ENCODE results near the gene SLC30A5.

GRCh38 chr5:69158039-69158438, 64.2 kb downstream of the SLC30A5 start:
- TF ChIP-seq CTCF (IDR thresholded peaks at IDR 0.05), result no peak
- no peak for TF ChIP-seq POLR2A (IDR thresholded peaks at IDR 0.05)
